ENCODE data around the gene ZNF569. TPM values are rescaled to one million over a fixed set of nuclear protein-coding genes. Genes with fewer than 3 reads are reported as not detected.
A peak's percentile ranks its signal among the peaks of the same experiment; 100 is the strongest.

The ZNF569 gene
- 1 to 10 TPM in 2 of 4 donors, under 1 TPM in 2; 0.61 to 2.7 (median 1.1) TPM for total RNA-seq

GRCh38 chr19:37466798-37467607 lies at the start of gene ZNF569:
ZNF569 (minus strand) TSS chr19:37467444; CDS start chr19:37444921, 22,523 bp downstream.
- H3K9me3 ChIP-seq: peaks cover 0 to 20% (median 0%) of the 10 kb centered on the region in 3 donors
- peak within 1 kb of the TSS; percentile 79 to 96 (median 94) for H3K27ac ChIP-seq
- 0 to 1% methylated on average over 8 to 10 of the region's 62 CpGs for WGBS, 2 donors
- H3K36me3 ChIP-seq: peaks cover 0 to 41% (median 0%) of the 10 kb centered on the region in 3 donors
- peak within 1 kb of the TSS; percentile 71 to 88 (median 84) for H3K4me3 ChIP-seq
- H3K27me3 ChIP-seq: no peaks in the 10 kb centered on the region
- intact Hi-C loops (cut with DNase I): no loop called here
- peaks cover 10 to 36% (median 10%) of the 10 kb centered on the region in 3 donors for H3K4me1 ChIP-seq
- DNase-seq: peak; percentile 59
- TF ChIP-seq CTCF (IDR thresholded peaks at IDR 0.05) (peak in 1 of 6 experiments; percentile 11), POLR2A (IDR thresholded peaks at IDR 0.05) (peak in 3 of 4 donors; percentile 14 to 37 (median 28))

- 45 to 48% methylated on average over 2 of the region's 2 CpGs for WGBS, 2 donors
- no peaks in the 10 kb centered on the region for H3K27me3 ChIP-seq
- no peak for TF ChIP-seq POLR2A (IDR thresholded peaks at IDR 0.05)
- no peak for TF ChIP-seq CTCF (IDR thresholded peaks at IDR 0.05)
- H3K9me3 ChIP-seq: peaks cover 0 to 68% (median 0%) of the 10 kb centered on the region in 3 donors
- no peaks in the 10 kb centered on the region for H3K4me1 ChIP-seq
- peaks cover 0 to 100% (median 3%) of the 10 kb centered on the region in 3 donors for H3K36me3 ChIP-seq
- H3K27ac ChIP-seq: no peak overlapping the region
- no peak overlapping the region for H3K4me3 ChIP-seq
- no peak for DNase-seq
- intact Hi-C loops (cut with DNase I): no loop called here
Observed at GRCh38 chr19:37513397-37513796, 46.2 kb upstream of the ZNF569 start.

GRCh38 chr19:37511821-37512220 lies 44.6 kb upstream of the ZNF569 start:
- H3K4me1 ChIP-seq: peaks cover 0 to 10% (median 0%) of the 10 kb centered on the region in 3 donors
- H3K4me3 ChIP-seq: no peak overlapping the region
- peaks cover 0 to 52% (median 0%) of the 10 kb centered on the region in 3 donors for H3K9me3 ChIP-seq
- WGBS, 2 donors: 98 to 100% methylated on average over 3 of the region's 3 CpGs
- intact Hi-C loops (cut with DNase I): no loop called here
- DNase-seq: no peak
- no peaks in the 10 kb centered on the region for H3K27me3 ChIP-seq
- H3K27ac ChIP-seq: no peak overlapping the region
- no peak for TF ChIP-seq CTCF (IDR thresholded peaks at IDR 0.05)
- TF ChIP-seq POLR2A (IDR thresholded peaks at IDR 0.05): no peak
- peaks cover 0 to 88% (median 3%) of the 10 kb centered on the region in 3 donors for H3K36me3 ChIP-seq

- Histone ChIP-seq H3K9me3 (peaks cover 0 to 45% (median 0%) of the 10 kb centered on the region in 3 donors), H3K4me1 (peaks cover 0 to 11% (median 0%) of the 10 kb centered on the region in 3 donors), H3K27ac (no peak overlapping the region), H3K27me3 (no peaks in the 10 kb centered on the region), H3K4me3 (no peak overlapping the region), H3K36me3 (peaks cover 0 to 82% (median 3%) of the 10 kb centered on the region in 3 donors)
- intact Hi-C loops (cut with DNase I): no loop called here
- no peak for DNase-seq
- 93 to 98% methylated on average over 3 of the region's 3 CpGs for WGBS, 2 donors
- no peak for TF ChIP-seq CTCF (IDR thresholded peaks at IDR 0.05)
- TF ChIP-seq POLR2A (IDR thresholded peaks at IDR 0.05): no peak
Observed at GRCh38 chr19:37511186-37511585, 43.9 kb upstream of the ZNF569 start.

- no peak for TF ChIP-seq POLR2A (IDR thresholded peaks at IDR 0.05)
- TF ChIP-seq CTCF (IDR thresholded peaks at IDR 0.05): no peak
- Histone ChIP-seq H3K27me3 (no peaks in the 10 kb centered on the region), H3K4me3 (peak overlapping the region; percentile 69 to 86 (median 77)), H3K4me1 (peaks cover 0 to 20% (median 0%) of the 10 kb centered on the region in 3 donors), H3K36me3 (peaks cover 0 to 41% (median 3%) of the 10 kb centered on the region in 3 donors), H3K9me3 (peaks cover 0 to 28% (median 0%) of the 10 kb centered on the region in 3 donors), H3K27ac (peak overlapping the region; percentile 91 to 98 (median 95))
- DNase-seq: no peak
- intact Hi-C loops (cut with DNase I): no loop called here
- 2 to 5% methylated on average over 9 of the region's 9 CpGs for WGBS, 2 donors
Observed at GRCh38 chr19:37507167-37507464, 39.9 kb upstream of the ZNF569 start.

Measured in esophagus squamous epithelium (tissue), 5 donors.